Measurements from ENCODE around the gene KDM4F.

Gene KDM4F

DNA sequence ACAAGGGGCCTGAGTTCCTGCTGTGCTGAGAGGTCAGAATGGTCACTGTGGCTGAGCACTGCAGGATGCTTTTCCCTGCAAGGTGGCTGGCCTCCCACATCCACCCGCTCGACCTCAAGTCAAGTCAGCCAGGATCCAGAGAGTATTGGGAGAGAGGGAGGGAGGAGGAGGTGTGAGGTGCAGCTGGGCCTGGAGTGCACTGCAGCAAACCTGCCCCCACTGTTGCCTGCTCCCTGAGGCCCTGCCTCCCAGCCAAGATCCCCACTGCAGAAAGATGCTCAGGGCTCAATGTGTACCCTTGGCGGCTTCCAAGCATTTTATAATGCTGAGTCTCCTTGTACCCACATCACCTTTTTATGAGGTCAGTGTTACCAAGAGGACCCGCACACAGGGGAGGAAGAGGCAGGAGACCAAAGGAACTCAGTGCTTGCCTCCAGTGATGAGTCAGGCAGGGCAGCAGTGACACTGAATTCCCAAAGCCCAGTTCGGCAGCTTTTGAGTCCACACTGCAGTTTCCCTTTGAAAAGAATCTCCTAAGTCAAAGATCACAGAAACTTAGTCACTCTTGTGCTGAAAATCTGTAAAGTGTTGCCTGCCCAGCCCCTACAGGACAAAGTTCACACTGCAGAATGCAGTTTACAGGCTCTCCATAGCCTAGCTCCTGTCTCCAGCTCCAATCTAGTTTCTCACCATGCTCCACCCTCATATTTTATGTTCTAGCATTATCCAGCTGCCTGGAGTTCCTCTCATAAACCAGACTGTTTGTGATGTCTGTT is 43.5 kb downstream of the KDM4F start:
- no peak for DNase-seq

DNA sequence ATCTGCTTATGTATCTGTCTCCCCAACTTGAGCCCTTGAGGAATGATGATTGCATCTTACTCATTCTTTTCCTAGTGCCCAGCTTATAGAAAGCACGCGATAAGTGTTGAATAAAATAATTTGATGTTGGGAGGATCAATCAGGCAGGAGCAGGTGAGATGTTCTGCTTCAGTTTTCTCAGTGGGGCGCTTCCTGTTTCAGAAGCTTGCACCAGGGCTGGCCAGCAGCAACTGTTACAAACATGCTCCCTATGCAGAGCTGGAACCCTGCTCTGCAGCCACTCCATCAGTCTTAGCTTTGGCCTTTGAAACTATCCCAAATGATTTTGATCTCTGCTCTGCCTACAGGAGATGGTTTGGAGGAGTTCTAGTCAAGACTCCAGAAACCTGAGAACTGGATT is 44.3 kb downstream of the KDM4F start:
- no peak for DNase-seq

DNA sequence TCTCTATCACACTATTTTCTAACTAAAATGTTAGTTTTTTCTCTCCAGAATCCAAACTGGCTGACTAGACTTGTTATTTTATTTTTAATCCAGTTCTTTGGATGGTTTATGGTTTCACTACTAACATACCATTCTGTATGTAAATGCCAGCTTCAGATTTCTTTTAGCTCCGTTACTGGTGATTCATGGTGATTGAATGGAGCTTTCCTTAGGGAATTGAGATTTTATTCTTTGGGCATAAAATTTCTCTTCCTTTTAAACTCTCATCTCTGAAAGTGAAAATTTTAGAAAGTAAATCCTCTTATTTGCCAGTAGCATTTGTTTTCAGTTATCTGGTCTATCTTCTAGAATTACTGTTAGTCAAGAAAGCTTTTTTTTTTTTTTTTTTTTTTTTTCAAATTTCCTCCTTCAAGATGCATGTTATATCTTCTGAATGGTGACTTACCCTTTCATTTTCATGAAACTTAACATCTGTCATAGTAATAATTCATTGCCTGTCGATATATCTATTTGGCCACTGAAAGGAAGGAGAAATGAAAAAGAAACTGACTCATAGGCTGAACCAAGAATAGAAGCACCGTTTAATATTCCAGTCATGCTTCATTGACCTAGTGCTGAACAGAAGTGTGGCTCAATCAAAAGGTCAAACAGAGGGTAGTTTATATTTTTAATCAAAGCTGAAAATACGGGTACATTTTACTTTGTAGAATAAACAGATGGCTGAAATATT is 46.8 kb downstream of the KDM4F start:
- no peak for DNase-seq

DNA sequence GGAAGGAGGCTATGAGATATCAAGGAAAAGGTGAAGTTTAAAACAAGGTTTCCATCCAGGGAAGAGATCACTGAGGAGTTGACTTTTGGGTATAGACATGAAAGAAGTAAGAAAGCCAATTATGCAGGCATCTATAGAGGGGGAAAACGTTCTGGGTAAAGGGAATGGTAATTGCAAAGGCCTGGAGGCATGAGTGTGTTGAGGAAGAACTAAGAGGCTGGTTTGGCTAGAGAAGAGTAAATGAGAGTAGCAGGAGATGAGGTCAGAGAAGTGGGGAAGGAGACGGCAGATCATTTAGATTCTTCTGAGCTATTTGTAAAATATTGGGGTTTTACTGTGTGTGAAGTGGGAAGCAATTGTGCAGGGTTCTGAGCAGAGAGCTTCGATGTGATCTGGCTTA is 48.0 kb downstream of the KDM4F start:
- DNase-seq, result no peak

DNA sequence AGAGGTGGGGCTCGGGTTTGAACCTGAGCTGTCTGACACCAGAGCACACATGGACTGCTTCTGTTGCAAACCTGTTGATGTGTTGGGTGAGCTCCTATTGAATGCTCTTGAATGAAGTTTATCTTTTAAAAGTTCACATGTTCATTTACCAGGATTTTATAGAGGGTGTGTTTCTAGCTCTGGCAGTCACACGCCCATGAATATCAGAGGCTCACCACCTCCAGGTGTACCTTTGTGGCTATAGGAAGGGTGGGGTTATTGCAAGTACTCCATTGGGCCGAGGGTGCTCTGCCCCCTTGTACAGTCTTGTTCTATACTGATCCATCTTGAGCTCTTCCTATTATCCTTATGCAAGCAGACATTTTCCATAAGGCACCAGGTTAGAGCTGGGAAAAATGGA is 49.6 kb downstream of the KDM4F start:
- no peak for DNase-seq

DNA sequence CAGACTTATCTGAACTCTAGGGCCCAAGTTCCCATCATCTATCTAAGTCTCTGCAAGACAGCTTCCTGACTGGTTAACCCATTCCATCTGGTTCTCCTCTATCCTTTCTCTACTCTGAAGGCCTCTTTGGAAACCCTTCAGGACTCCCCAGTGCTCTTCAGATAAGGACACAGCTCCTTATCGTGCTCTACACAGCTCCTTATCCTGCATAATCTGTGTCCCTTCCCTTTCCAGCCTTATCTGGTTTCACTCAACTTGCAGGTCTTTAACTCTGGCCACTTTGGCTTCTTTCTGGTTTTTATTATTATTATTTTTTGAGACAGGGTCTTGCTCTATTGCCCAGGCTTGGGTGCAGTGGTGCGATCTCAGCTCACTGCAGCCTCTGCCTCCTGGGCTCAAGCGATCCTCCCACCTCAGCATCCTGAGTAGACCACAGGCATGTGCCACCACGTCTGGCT is 51.0 kb downstream of the KDM4F start:
- no peak for DNase-seq
